ENCODE results near the gene ZNF692.

The ZNF692 gene

GRCh38 chr1:248873993-248874533 lies 15.2 kb upstream of the ZNF692 start:
- peak; percentile 94 for DNase-seq

- peak; percentile 94 for DNase-seq
Measured at GRCh38 chr1:248873409-248873992, 14.6 kb upstream of the ZNF692 start.

- peak; percentile 76 for DNase-seq
Measured at GRCh38 chr1:248872752-248873408, 14.0 kb upstream of the ZNF692 start.

- DNase-seq, result no peak
Measured at GRCh38 chr1:248871837-248872401, 13.0 kb upstream of the ZNF692 start.

DNA sequence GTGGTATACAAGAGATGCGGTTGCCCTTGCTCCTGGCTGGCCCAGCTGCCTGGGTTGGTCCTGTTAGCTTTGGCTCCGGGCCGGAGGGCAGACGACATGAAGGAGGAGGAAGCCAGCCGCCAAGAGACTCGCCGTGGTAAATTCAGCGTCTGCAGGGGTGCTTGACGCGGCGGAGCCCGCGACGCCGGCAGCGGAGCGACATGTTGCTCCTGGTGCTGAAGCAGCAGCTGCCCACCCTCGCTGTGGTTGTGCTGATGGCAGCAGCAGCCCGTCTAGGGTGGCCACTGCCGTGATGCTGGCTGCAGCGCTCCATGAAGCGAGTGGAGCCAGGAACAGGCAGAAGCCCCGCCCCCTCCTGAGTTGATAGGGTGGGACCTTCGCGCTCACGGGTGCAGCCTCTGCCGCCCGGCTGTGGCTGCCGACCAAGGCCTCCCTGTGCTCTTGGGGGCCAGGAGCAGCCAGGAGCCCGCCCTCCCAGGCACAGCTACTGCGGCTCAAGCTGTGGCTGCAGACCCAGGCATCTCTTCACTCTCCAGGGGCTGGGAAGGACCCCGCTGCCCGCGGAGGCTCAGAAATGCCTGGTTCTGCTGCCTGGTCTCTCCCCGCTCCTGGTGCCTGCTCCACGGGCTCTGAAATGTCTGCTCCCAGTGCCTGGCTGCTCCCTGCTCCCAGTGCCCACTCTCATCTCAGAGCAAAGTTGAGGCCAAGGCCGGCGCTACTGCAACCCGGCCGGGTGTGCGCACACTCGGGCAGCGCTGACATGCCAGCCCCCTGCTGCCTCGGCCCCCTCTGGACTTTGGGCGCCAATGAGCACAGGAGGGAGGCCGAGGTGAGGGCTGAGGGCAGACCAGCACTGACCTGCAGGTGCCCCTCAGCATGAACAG lies 4.4 kb upstream of the ZNF692 start:
- DNase-seq, result peak; percentile 50

GRCh38 chr1:248862695-248862997 lies 3.8 kb upstream of the ZNF692 start:
- DNase-seq, result no peak

DNA sequence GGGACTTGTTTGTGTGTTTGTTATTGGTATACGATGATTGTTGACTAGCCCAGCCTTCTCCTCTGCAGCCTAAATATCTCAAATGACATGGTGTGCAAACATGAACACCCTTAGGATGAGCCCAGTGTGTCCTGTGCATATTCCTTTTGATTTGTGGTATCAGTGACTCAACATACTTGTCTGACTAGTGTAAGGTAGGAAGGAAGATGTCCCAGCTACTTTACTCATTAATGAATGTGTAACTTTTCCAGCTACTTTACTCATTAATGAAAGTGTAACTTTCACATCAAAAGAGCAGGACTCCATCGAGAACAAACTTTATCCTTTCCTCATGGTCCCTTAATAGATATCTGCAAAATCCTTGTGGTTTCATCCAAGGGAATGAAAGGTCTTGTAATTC lies 2.7 kb upstream of the ZNF692 start:
- no peak for DNase-seq

GRCh38 chr1:248860007-248860406 lies 1.1 kb upstream of the ZNF692 start:
- DNase-seq, result no peak

GRCh38 chr1:248858096-248858890 lies 592 bp downstream of the ZNF692 start:
- no peak for DNase-seq

- no peak for DNase-seq
Measured at GRCh38 chr1:248857749-248858095, 1.2 kb downstream of the ZNF692 start.

- no peak for DNase-seq
Measured at GRCh38 chr1:248857201-248857600, 1.7 kb downstream of the ZNF692 start.

- no peak for DNase-seq
Measured at GRCh38 chr1:248856176-248856575, 2.7 kb downstream of the ZNF692 start.

DNA sequence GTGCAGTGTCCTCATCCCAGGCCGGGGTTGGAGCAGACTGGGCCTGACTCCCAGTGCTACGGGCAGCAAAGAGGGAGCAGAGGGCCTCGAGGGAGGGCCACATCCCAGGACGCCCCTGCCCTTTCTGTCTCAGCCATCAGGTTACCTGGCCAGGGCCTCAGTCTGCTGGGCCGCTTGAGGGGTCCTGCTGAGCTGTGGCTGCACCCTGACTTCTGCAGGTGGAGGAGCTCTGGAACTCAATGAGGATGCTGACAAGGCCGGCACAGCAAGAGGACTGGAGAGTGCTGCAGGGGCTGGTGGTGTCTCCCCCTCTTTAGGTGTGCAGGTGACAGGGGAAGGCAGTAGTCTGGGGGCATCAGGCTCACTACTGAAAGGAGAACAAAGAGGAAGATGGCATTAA lies 3.3 kb downstream of the ZNF692 start:
- DNase-seq, result no peak

- no peak for DNase-seq
Measured at GRCh38 chr1:248853663-248854375, 5.1 kb downstream of the ZNF692 start.

- no peak for DNase-seq
Measured at GRCh38 chr1:248852481-248853405, 6.1 kb downstream of the ZNF692 start.

DNA sequence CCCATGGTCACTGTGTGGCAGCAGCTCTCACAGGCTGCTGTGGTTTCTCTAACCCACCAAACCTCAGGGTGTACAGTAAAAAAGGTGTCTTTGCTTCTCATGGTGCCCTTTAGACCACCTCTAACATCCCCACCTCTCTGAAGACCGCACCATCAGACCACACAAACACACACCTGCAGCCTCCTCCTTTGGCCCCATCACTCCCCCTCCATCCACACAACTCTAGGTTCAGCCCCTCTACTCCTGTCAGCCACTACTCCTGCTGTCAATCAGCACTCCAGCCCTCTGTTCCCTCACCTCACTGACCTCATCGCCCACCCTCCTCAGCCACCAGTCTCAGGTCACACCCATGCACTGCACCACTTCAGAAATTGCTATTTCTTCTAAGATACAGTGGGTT lies 7.5 kb downstream of the ZNF692 start:
- no peak for DNase-seq

DNA sequence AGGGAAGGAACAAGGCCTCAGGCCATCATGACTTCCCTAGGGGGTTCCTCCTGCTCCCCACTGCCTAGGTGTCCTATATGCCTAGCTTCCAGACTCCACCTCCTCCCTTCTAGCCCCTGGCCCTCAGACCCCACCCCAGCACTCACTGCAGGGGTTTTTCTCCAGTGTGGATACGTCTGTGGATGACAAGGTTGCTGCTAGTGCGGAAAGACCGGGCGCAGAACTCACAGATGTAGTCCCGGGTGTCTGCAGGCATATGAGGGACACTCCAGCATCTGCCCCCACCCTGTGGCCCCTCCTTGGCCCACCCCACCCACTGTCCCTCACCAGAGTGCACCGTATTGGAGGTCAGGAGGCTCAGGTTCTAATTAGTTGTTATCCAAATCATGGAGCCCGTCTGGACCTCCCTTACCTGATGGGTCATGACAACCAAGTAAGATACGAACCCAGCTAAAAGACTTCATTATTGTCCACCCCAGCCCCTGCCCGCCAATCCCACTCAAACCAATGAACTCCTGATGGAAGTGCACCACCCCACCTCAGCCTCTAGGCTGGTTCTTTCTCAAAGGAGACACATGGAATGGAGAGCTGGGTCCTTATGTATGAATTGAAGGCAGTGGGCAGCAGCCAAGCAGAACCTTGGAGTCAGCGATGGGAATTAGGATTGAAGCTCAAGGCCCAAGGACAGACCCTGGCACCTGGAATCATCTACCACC lies 8.2 kb downstream of the ZNF692 start:
- no peak for DNase-seq

DNA sequence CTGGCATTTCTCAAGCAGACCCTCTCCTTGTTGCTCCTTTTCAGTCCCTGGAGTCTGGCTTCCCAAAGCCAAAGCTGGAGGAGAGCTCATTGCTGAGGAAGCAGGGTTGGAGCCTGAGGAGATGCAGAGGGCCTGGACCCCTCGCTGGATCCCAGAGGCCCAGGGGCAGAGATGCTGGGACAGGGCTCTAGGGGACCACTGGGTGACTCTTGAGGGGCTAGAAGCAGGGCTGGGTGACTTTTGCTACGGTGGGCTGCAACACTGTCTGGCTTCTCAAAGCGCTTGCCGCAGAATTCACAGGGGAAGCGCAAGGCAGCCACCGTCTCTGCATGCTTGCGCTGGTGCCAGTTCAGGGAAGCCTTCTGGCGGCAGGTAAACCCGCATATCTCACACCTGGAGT lies 8.8 kb downstream of the ZNF692 start:
- no peak for DNase-seq

DNA sequence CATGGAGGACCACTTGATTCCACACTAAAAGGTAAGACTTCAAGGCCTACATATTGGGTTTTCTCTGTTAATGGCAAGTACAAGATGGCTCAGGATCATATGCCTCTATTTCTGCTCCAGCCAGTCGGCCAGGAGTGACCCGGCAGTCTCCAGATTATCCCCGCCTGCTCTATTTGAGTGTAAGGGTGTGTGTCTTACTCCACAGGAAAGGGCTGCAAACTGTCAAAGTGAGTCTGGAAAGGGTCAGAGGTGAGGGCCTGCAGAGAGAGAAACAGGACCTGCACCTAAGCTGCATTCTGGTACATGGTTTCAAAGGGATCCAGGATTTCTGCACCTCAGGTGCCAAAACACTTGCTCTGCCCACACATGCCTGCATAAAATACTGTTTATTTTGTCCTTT lies 9.2 kb downstream of the ZNF692 start:
- DNase-seq, result no peak

DNA sequence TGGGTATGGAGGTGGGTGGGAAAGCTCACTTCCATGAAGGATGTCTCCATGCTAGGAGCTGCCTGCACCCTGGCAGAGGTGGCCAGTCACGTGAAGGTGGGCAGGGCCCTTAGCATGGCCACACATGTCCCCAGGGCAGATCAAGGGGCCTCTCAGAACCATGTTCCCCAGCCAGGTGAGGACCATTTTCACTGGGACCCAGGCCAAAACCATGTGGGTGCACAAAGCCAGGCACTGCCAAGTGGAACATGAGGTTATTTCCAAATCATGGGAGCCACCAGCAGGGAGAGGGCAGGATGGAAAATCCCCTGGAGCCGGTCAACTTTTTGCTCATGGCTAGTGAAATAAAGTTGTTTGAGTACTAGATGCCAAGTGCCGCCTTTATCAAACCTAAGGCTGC lies 9.7 kb downstream of the ZNF692 start:
- DNase-seq, result no peak
